ENCODE data around the gene CANX.

The CANX gene

DNA sequence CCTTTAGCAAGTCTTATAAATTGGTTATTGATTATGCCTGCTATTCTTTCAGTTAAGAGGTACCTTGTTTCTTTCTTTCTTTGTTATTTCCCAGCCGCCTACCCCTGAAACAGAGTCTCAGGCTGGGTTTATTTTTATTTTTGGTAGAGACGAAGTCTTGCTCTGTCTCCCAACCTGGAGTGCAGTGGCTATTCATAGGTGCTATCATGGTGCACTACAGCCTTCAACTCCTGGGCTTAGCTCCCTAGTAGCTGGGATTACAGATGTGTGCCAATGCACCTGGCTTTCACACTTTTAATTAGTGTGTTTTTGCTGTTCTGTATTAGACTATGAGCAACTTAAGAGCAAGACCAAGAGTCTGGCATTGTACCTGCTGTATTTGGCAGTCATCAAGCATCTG lies 48.1 kb downstream of the CANX start:
- in situ Hi-C loops (cut with HindIII; ENCODE audit: low pct_unique_long_range_greater_than_20kb, low sequenced_read_pairs) = no loop called here
- TF ChIP-seq JUND (IDR thresholded peaks at IDR 0.05; ENCODE audit: low read depth) = no peak
- DNase-seq (ENCODE audit: low read depth in 1 of 2, low spot score in 1 of 2) = no peak

GRCh38 chr5:179747811-179748210 lies 49.0 kb downstream of the CANX start:
- in situ Hi-C loops (cut with HindIII; ENCODE audit: low pct_unique_long_range_greater_than_20kb, low sequenced_read_pairs) = no loop called here
- no peak for TF ChIP-seq JUND (IDR thresholded peaks at IDR 0.05; ENCODE audit: low read depth)

GRCh38 chr5:179749857-179750508 lies 51.2 kb downstream of the CANX start:
- in situ Hi-C loops (cut with HindIII; ENCODE audit: low pct_unique_long_range_greater_than_20kb, low sequenced_read_pairs) = no loop called here

More at GRCh38 chr5:179747811-179748210, 49.0 kb downstream of the CANX start:
- no peak for DNase-seq (ENCODE audit: low read depth in 1 of 2, low spot score in 1 of 2)

DNA sequence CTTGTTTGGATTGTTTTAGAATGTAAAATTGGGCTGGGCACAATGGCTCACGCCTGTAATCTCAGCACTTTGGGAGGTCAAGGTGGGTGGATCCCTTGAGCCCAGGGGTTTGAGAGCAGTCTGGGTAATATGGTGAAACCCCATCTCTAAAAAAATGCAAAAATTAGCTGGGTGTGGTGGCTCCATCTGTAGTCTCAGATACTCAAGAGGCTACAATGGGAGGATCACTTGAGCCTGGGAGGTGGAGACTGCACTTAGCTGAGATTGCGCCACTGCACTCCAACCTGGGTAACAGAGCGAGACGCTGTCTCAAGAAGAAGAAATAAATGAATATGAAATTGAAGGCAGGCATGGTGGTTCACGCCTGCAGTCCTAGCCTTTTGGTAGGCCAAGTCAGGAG lies 55.2 kb downstream of the CANX start:
- in situ Hi-C loops (cut with HindIII; ENCODE audit: low pct_unique_long_range_greater_than_20kb, low sequenced_read_pairs) = no loop called here
- TF ChIP-seq JUND (IDR thresholded peaks at IDR 0.05; ENCODE audit: low read depth) = no peak
- DNase-seq (ENCODE audit: low read depth in 1 of 2, low spot score in 1 of 2) = no peak

More at GRCh38 chr5:179749857-179750508, 51.2 kb downstream of the CANX start:
- no peak for DNase-seq (ENCODE audit: low read depth in 1 of 2, low spot score in 1 of 2)
- TF ChIP-seq JUND (IDR thresholded peaks at IDR 0.05; ENCODE audit: low read depth) = no peak

- DNase-seq (ENCODE audit: low read depth in 1 of 2, low spot score in 1 of 2) = peak in 1 of 2 experiments; percentile 30
- in situ Hi-C loops (cut with HindIII; ENCODE audit: low pct_unique_long_range_greater_than_20kb, low sequenced_read_pairs) = no loop called here
- TF ChIP-seq JUND (IDR thresholded peaks at IDR 0.05; ENCODE audit: low read depth) = no peak
Measured at GRCh38 chr5:179755022-179755421, 56.3 kb downstream of the CANX start.

DNA sequence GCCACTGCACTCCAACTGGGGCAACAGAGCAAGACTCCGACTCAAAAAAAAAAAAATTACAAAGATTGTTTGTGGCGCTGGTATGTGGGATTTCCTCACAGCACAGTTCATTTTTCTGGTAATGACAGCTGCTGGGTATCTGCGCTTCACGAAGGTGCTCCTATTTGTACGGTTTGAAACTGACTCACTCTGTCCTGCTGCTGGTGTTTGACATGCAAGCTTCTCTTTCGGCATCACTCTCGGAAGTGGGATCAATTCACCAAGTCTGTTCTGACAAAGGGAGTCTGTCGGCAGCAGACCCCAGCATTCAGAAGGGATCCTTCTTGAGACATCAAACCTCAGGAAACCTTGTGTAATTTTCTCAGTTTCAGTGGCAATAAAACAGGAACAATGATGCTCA lies 60.2 kb downstream of the CANX start:
- in situ Hi-C loops (cut with HindIII; ENCODE audit: low pct_unique_long_range_greater_than_20kb, low sequenced_read_pairs) = no loop called here
- DNase-seq (ENCODE audit: low read depth in 1 of 2, low spot score in 1 of 2) = no peak
- no peak for TF ChIP-seq JUND (IDR thresholded peaks at IDR 0.05; ENCODE audit: low read depth)

- DNase-seq (ENCODE audit: low read depth in 1 of 2, low spot score in 1 of 2) = no peak
- no peak for TF ChIP-seq JUND (IDR thresholded peaks at IDR 0.05; ENCODE audit: low read depth)
- in situ Hi-C loops (cut with HindIII; ENCODE audit: low pct_unique_long_range_greater_than_20kb, low sequenced_read_pairs) = no loop called here
Measured at GRCh38 chr5:179759581-179760551, 61.1 kb downstream of the CANX start.

DNA sequence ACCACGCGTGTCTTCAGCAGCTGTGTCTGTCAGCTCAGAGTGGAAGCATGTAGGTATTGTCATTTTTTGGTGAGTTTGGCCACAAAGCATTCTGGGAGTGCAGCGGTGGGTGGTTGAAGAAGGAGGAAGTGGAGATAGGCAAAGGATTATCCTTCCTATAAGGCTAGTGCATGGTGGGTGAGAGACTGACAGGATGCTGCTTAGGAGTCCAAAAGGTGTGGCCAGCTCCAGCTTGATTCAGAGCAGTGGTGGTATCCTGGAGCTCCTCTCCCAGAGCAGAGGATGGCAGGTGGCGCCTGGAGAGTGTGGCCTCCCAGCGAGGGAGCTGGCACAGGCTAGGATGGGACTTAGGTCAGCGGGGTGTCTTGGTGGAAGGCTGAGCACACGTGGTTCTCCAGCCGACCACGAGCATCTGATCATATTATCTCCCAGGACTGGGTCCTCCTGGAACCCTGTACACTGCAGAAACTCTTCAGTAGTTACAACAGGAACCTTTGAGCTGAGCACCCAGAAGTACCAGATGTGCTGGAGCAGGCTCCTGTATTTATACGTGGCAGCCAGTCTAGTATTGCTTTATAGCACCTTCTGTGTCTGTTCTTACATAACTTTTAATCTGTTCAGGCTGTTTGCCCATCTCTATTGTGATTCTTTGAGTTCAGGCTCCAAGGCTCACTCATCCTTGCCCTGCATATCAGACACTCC lies 63.5 kb downstream of the CANX start:
- in situ Hi-C loops (cut with HindIII; ENCODE audit: low pct_unique_long_range_greater_than_20kb, low sequenced_read_pairs) = no loop called here
- TF ChIP-seq JUND (IDR thresholded peaks at IDR 0.05; ENCODE audit: low read depth) = no peak
- no peak for DNase-seq (ENCODE audit: low read depth in 1 of 2, low spot score in 1 of 2)

GRCh38 chr5:179762781-179763176 lies 64.0 kb downstream of the CANX start:
- in situ Hi-C loops (cut with HindIII; ENCODE audit: low pct_unique_long_range_greater_than_20kb, low sequenced_read_pairs) = no loop called here
- no peak for TF ChIP-seq JUND (IDR thresholded peaks at IDR 0.05; ENCODE audit: low read depth)
- DNase-seq (ENCODE audit: low read depth in 1 of 2, low spot score in 1 of 2) = no peak

GRCh38 chr5:179763215-179763945 lies 64.6 kb downstream of the CANX start:
- in situ Hi-C loops (cut with HindIII; ENCODE audit: low pct_unique_long_range_greater_than_20kb, low sequenced_read_pairs) = no loop called here
- no peak for TF ChIP-seq JUND (IDR thresholded peaks at IDR 0.05; ENCODE audit: low read depth)
- DNase-seq (ENCODE audit: low read depth in 1 of 2, low spot score in 1 of 2) = peak; percentile 59 to 82

DNA sequence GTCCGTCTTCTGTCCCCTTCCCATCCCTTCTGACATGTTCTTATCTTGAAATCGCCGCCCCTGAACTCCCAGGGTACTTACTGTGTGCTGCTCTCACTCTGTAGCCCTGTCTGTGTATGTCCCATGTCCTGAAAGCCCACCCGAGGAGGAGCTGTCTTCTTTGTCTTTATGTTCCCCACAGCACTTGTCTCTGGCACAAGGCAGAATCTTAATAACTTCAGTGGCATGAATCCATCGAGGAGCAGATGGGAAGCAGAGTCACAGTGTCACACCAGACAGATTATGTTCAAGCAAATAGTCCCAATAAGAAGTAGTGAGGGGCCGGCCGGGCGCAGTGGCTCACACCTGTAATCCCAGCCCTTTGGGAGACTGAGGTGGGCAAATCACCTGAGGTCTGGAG lies 65.3 kb downstream of the CANX start:
- in situ Hi-C loops (cut with HindIII; ENCODE audit: low pct_unique_long_range_greater_than_20kb, low sequenced_read_pairs) = no loop called here
- TF ChIP-seq JUND (IDR thresholded peaks at IDR 0.05; ENCODE audit: low read depth) = no peak

DNA sequence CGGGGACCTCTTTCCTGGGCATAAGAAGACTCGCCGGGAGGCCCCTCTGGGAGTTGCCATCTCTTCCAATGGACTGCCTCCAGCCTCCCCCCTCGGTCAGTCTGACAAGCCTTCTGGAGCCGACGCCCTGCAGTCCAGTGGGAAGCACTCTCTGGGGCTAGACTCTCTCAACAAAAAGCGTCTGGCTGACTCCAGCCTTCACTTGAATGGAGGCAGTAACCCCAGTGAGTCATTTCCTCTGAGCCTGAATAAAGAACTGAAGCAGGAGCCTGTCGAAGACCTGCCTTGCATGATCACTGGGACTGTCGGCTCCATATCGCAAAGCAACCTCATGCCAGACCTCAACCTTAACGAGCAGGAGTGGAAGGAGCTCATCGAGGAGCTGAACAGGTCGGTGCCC lies 66.6 kb downstream of the CANX start:
- no peak for DNase-seq (ENCODE audit: low read depth in 1 of 2, low spot score in 1 of 2)
- in situ Hi-C loops (cut with HindIII; ENCODE audit: low pct_unique_long_range_greater_than_20kb, low sequenced_read_pairs) = no loop called here
- no peak for TF ChIP-seq JUND (IDR thresholded peaks at IDR 0.05; ENCODE audit: low read depth)

More for the DNA sequence above, 65.3 kb downstream of the CANX start:
- no peak for DNase-seq (ENCODE audit: low read depth in 1 of 2, low spot score in 1 of 2)

Data from T47D (cell line).